ENCODE data around the gene POF1B.
"Not testable (repeated sequence)": the region's sequence is repeated elsewhere in the genome, so short reads cannot be mapped to it uniquely, and the experiment has no call there.

Gene POF1B, protein sequence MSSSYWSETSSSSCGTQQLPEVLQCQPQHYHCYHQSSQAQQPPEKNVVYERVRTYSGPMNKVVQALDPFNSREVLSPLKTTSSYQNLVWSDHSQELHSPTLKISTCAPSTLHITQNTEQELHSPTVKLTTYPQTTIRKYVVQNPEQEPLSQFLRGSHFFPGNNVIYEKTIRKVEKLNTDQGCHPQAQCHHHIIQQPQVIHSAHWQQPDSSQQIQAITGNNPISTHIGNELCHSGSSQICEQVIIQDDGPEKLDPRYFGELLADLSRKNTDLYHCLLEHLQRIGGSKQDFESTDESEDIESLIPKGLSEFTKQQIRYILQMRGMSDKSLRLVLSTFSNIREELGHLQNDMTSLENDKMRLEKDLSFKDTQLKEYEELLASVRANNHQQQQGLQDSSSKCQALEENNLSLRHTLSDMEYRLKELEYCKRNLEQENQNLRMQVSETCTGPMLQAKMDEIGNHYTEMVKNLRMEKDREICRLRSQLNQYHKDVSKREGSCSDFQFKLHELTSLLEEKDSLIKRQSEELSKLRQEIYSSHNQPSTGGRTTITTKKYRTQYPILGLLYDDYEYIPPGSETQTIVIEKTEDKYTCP

DNA sequence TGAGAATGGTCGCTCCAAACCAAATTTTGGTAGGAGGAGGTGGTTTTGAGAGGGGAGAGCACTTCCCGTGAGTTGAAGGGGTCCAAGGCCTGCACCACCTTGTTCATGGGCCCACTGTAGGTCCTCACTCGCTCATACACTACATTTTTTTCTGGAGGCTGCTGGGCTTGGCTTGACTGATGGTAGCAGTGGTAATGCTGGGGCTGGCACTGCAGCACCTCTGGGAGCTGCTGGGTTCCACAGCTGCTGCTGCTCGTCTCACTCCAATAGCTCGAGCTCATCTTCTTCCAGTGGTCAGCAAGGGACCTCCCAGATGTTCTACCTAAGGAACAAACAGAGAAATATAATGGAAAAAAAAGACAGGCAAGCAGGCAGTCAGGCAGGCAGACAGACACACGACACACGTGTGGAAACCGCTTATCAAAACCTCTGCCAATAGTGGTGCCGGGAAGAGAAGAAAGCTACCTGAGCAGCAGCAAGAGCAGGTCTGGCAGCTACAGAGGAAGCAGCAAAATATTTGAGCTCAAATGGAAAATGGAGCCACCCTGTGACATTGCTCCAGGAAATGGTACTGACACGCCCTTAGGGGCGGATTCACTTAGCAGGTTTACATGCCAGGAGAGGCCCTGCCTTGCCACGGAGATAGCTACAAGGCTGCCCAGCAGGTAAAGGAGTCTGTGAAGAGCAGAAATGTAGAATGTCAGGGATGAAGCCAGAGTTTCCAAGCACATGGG, at the start of gene POF1B:
Gene POF1B (minus strand): TSS at position 492 of the 734 bp plus-strand sequence. CDS start 211 bp downstream, at position 281.
- ATAC-seq (no peak), DNase-seq (no peak)

DNA sequence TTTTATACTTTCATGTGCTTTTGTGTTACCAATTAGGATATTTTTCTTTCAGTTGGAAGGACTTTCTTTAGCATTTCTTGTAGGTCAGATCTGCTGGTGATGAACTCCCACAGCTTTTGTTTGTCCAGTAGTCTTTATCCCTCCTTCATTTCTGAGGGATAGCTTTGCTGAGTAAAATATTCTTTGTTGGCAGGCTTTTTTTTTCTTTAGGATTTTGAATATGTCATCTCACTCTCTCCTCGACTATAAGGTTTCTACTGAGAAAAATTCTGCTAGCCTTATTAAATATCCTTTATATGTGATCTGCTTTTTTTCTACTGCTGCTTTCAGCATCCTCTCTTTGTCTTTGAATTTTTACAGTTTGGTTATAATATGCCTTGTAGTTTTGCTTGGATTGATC, 49.6 kb upstream of the POF1B start:
- DNase-seq (no peak), ATAC-seq (no peak)
- Mint-ChIP-seq H3K27me3 (no peaks in the 10 kb centered on the region), H3K9me3 (peaks cover 3 to 6% of the 10 kb centered on the region in 2 donors), H3K27ac (no peak overlapping the region), H3K4me1 (no peaks in the 10 kb centered on the region), H3K4me3 (no peak overlapping the region)

More for the DNA sequence above, at the start of gene POF1B:
- Mint-ChIP-seq H3K4me3 (no peak within 1 kb of the TSS), H3K27me3 (no peaks in the 10 kb centered on the region), H3K4me1 (no peaks in the 10 kb centered on the region), H3K27ac (no peak within 1 kb of the TSS), H3K9me3 (no peaks in the 10 kb centered on the region)

DNA sequence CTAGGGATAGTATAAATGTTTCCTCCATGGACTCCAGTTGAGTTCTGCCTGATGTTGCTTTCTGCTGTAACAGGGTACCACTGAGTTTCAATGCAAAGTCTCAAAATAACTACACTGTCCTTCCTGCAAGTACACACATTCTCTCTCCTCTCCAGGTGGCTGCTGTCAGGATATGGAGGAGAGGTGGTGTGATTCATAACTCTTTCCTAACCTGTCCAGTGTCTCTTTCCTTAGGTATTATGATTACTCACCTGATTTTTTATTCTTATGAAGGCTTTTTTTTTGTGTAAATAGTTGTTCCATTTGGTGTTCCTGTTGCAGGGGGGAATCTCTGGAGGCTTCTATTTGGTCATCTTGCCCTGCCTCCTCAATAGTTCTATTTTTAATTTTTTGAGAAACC, 39.8 kb upstream of the POF1B start:
- no peak overlapping the region for H3K27ac Mint-ChIP-seq
- peaks cover 5 to 9% of the 10 kb centered on the region in 2 donors for H3K9me3 Mint-ChIP-seq
- DNase-seq (no peak), ATAC-seq (no peak)
- no peaks in the 10 kb centered on the region for H3K4me1 Mint-ChIP-seq
- no peak overlapping the region for H3K4me3 Mint-ChIP-seq
- no peaks in the 10 kb centered on the region for H3K27me3 Mint-ChIP-seq

DNA sequence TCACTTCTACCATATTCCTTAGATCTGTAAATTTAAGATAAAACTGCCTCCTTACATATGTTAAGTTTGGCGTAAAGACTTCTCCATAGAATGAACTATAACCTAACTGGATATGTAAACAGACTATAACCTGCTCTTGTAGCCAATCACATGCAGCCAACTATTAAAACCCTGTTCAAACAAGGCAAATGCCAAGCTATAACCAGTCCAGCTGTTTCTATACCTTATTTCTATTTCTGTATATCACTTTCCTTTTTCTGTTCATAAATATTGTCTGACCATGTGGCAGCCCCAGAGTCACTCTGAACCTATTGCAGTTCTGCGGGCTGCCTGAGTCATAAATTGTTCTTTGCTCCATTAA, 12.4 kb upstream of the POF1B start:
- H3K4me1 Mint-ChIP-seq = no peaks in the 10 kb centered on the region
- H3K27ac Mint-ChIP-seq = no peak overlapping the region
- no peaks in the 10 kb centered on the region for H3K27me3 Mint-ChIP-seq
- ATAC-seq = no peak
- no peak for DNase-seq
- no peaks in the 10 kb centered on the region for H3K9me3 Mint-ChIP-seq
- no peak overlapping the region for H3K4me3 Mint-ChIP-seq

DNA sequence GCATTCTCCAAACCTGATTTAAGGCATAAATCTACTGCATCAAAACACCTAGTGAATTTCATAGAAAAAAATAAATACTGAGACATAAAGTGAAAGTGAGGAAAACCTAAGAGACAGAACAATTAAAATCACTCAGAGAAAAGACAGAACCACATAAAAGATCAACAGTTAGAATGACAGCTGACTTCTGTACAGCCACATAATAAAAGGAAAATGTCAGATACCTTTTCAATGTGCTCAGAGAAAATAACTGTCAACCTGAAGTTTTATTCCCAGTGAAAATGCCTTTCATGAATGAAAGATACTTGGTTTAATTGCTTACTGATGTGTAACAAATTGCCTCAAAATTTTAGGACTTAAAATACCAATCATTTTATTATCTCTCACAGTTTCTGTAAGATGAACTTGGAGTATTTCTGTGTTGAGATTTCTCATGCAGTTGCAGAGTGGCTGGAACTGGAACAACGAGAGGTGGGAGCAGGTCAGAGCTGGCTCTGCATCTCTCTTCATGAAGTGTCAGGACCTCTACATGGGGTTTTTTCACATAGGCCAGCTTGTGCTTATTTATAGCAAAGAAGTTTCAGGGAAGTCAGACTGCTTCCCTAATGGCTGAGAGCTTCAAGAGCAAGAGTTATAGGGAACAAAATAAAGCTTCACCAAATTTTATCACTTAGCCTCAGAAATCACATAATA, 11.9 kb upstream of the POF1B start:
- no peaks in the 10 kb centered on the region for H3K4me1 Mint-ChIP-seq
- H3K27me3 Mint-ChIP-seq = no peaks in the 10 kb centered on the region
- DNase-seq = no peak
- H3K27ac Mint-ChIP-seq = no peak overlapping the region
- no peak overlapping the region for H3K4me3 Mint-ChIP-seq
- no peak for ATAC-seq
- no peaks in the 10 kb centered on the region for H3K9me3 Mint-ChIP-seq

DNA sequence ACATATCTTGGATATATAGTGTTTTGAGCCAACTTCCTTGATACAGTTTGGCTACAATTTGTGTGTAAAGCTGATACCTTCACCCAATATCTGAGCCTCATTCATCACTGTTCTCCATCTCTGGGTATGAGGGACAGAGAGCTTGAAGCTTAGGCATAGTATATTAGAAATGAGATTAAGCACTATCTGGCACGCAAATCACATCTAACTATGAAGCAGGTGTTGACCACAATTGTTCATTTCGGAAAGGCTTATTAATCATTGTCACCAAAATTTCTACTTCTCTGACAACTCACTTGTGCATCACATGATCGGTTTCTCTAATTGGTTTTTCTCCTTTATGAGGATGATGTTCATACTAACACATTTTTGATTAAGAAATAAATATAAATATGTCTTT, 2.1 kb upstream of the POF1B start:
- H3K9me3 Mint-ChIP-seq = no peaks in the 10 kb centered on the region
- DNase-seq (no peak), ATAC-seq (no peak)
- no peaks in the 10 kb centered on the region for H3K4me1 Mint-ChIP-seq
- H3K27me3 Mint-ChIP-seq = no peaks in the 10 kb centered on the region
- no peak overlapping the region for H3K27ac Mint-ChIP-seq
- no peak overlapping the region for H3K4me3 Mint-ChIP-seq

DNA sequence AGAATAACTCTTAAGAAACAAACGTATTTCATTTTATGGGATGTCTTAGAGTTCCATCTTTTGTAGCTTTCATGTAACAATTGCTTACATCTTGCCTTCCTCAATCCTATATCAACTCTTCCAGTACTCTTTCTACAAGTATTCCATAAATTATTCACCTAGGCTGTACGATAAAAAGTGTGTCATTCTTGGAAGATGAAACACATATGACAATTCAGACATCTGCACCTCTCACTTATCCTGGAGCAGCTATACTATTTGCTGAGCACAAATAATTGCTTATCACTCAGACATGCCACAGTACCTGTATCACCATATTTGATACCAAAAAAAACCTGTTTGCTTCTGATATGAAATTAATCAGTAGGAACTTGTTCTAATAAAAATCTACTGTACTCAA, 1.0 kb downstream of the POF1B start:
- no peak for DNase-seq
- no peak for ATAC-seq
- no peaks in the 10 kb centered on the region for H3K9me3 Mint-ChIP-seq
- H3K27ac Mint-ChIP-seq = no peak overlapping the region
- no peaks in the 10 kb centered on the region for H3K4me1 Mint-ChIP-seq
- no peaks in the 10 kb centered on the region for H3K27me3 Mint-ChIP-seq
- no peak overlapping the region for H3K4me3 Mint-ChIP-seq

DNA sequence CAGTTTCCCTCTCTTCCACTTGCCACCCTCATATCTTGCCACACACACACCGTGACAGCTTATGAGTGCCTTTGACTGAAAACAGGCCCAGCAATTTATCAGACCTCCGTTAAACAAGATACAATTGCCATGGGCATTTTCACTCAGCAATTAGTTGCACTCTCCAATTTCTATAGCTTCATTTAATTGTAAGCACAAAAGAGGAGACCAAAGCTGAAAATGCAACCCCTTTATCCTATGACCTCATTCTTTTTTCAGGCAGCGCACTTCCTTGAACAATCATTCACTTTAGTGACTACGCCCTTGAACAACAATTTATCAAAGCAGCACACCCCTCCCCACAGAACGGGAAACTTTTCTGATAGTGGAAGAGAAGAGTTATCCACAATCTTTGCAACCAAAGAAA, 4.1 kb downstream of the POF1B start:
- no peak overlapping the region for H3K27ac Mint-ChIP-seq
- H3K4me3 Mint-ChIP-seq = no peak overlapping the region
- H3K27me3 Mint-ChIP-seq = no peaks in the 10 kb centered on the region
- ATAC-seq (no peak), DNase-seq (no peak)
- H3K4me1 Mint-ChIP-seq = no peaks in the 10 kb centered on the region
- no peaks in the 10 kb centered on the region for H3K9me3 Mint-ChIP-seq

DNA sequence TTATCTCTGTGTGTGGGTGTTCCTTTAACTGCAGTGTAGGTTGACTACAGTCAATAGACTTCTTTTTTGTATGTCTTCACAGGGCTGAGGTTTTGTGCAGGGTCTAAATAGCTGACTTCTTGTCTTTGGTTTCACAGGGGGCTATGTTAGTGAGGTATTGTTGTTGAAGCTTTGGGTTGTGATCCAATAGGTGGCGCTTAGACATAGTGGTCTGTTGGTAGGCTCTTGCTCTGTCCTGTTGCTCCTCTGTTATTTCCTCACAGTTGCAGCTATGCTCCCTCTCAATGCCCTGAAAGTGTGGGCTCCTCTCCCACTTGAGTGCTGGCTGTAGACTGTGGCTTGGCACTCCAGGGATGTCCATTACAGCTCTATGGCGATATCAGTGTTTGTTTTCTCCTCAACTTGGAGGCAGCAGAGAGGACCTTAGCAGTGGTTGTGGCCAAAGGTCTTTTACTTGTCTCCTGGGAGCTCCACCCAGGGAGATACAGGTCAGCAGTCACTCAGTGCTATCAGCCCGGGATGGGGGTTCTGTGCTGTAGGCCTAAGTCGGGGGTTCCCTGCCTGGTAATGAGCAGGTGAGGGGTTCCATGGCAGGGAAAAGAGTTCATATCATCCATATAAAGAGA, 14.0 kb downstream of the POF1B start:
- peaks cover 4 to 5% of the 10 kb centered on the region in 2 donors for H3K9me3 Mint-ChIP-seq
- ATAC-seq (no peak), DNase-seq (no peak)
- H3K4me1 Mint-ChIP-seq = no peaks in the 10 kb centered on the region
- no peaks in the 10 kb centered on the region for H3K27me3 Mint-ChIP-seq
- no peak overlapping the region for H3K27ac Mint-ChIP-seq
- no peak overlapping the region for H3K4me3 Mint-ChIP-seq

DNA sequence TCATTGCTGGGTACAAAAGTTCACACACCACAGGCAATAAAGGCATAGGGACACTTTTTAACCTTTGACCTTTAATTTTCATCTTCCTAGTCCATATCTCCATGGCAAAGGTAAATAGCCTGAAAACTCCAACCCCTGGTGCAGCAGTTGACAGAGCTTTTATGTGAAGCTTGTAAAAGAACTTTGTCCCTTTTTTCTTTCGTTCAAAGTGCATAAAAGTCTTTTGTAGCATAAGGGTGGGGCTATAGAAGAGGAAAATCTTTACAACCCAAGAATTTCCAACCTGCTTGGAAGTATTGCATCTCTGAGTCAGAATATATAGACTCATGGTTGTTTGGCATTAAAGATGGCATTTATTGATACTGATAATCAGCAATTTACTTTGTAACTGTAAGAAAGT, 20.4 kb downstream of the POF1B start:
- peaks cover 4 to 12% of the 10 kb centered on the region in 2 donors for H3K9me3 Mint-ChIP-seq
- DNase-seq = no peak
- H3K27ac Mint-ChIP-seq = no peak overlapping the region
- no peak for ATAC-seq
- H3K4me3 Mint-ChIP-seq = no peak overlapping the region
- H3K4me1 Mint-ChIP-seq = no peaks in the 10 kb centered on the region
- H3K27me3 Mint-ChIP-seq = no peaks in the 10 kb centered on the region

DNA sequence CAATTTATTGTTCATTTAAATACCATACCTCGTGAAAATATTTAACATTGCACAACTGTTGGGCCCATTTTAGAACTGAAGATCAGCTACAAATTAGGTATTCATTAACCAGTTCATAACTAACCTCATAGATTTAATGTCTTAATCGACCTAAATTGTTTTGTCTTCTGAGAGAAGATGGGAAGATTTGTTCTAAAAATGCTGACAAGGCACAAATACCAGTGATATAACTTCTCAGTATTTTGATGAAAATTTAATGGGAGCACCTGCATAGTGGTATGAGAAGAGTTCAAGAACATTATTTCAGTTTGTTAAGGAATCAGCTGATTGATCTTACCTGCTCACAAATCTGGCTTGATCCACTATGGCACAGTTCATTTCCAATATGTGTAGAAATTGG, 33.9 kb downstream of the POF1B start:
- Mint-ChIP-seq H3K4me1 (no peaks in the 10 kb centered on the region), H3K4me3 (no peak overlapping the region), H3K27ac (no peak overlapping the region), H3K27me3 (no peaks in the 10 kb centered on the region), H3K9me3 (no peaks in the 10 kb centered on the region)
- ATAC-seq = no peak
- DNase-seq = no peak

DNA sequence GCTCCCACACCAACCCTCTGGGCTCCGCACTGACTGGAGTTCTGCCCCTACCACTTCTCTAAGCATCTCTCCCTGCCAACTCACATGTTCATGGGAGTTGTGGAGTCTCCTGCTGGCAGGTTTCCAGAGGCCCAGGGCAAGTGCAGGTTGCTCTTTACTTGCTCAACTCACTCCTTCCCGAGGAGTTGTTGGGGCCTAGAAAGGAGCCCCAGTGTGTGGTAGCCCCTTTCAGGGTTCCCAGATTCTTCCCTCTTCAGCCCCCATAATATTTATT, 52.5 kb downstream of the POF1B start:
- Mint-ChIP-seq H3K9me3 (peaks cover 8 to 17% of the 10 kb centered on the region in 2 donors), H3K27me3 (no peaks in the 10 kb centered on the region), H3K4me3 (no peak overlapping the region), H3K27ac (no peak overlapping the region), H3K4me1 (no peaks in the 10 kb centered on the region)
- no peak for ATAC-seq
- no peak for DNase-seq

DNA sequence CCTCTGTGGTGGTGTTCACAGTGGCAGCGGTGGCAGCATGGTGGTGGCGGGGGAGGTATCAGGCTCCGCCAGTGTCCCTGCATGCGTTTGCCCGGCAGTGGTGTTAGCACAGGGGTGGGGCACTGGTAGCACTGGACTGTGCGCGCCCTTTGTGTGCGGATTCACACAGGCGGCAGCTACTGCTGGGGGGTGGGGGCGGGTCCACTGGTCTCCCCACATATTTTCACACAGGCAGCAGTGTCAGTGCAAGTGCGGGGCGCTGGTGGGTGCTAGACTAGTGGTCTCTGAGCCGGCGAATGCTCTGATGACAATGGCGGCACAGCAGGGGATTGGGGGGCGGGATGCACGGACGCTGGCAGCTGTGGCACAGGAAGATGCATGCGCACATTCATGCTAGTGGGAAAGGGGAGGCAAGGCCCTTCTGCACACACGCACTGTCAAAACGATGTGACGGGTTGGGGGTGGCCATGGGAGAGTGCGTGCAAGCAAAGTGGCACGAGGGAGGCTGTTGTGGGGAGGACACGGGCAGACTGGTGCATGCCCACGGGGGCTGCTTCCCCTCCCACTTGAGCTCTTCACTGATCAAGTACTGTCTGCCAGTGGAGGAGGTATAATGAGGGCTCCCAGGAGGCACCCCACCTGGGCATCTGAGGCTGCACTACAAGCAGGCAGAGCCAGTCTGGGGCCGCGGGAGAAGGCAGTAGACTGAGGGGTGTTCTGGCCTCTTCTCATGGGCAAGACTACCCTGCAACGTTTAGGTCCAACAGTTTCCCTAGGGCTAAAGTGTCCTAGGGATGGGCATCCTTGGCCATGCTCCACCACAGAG, 53.0 kb downstream of the POF1B start:
- ATAC-seq = no peak
- H3K27ac Mint-ChIP-seq = no peak overlapping the region
- H3K4me1 Mint-ChIP-seq = no peaks in the 10 kb centered on the region
- DNase-seq = no peak
- no peaks in the 10 kb centered on the region for H3K27me3 Mint-ChIP-seq
- H3K4me3 Mint-ChIP-seq = no peak overlapping the region
- H3K9me3 Mint-ChIP-seq = peaks cover 8 to 17% of the 10 kb centered on the region in 2 donors

DNA sequence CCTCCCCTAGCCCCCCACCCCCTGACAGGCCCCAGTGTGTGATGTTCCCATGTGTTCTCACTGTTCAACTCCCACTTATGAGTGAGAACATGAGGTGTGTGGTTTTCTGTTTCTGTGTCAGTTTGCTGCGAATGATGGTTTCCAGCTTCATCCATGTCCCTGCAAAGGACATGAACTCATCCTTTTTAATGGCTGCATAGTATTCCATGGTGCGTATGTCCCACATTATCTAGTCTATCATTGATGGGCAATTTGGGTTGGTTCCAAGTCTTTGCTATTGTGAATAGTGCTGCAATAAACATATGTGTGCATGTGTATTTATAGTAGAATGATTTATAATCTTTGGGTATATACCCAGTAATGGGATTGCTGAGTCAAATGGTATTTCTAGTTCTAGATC, 68.1 kb downstream of the POF1B start:
- not testable (repeated sequence) for H3K27me3 Mint-ChIP-seq, H3K9me3 Mint-ChIP-seq, H3K27ac Mint-ChIP-seq, H3K4me3 Mint-ChIP-seq, ATAC-seq, H3K4me1 Mint-ChIP-seq, DNase-seq

DNA sequence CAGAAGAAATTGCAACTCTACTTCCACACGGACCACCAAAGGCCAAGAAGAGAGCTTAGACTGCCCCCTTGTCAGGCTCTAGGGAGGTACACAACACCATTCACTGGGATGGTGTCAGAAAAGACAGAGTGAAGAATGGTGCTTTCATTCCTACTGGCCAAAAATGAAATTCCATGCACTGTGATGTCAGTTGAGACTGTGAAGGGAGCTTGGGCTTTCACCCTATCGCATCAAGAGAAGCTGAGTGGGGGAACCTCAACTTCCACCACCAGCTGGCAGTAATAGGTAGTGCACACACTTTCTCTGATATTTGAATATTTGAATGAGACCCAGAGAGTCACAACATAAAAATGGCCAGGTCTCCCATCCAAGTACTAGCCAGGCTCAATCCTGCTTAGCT, 69.7 kb downstream of the POF1B start:
- ATAC-seq = no peak

More for the DNA sequence above, 69.7 kb downstream of the POF1B start:
- no peak overlapping the region for H3K27ac Mint-ChIP-seq
- H3K4me1 Mint-ChIP-seq = no peaks in the 10 kb centered on the region
- no peak for DNase-seq
- H3K27me3 Mint-ChIP-seq = no peaks in the 10 kb centered on the region
- H3K4me3 Mint-ChIP-seq = no peak overlapping the region
- H3K9me3 Mint-ChIP-seq = no peaks in the 10 kb centered on the region
